ENCODE data around the gene APBA3. TPM values are rescaled to one million over a fixed set of nuclear protein-coding genes. Genes with fewer than 3 reads are reported as not detected.
A peak's percentile ranks its signal among the peaks of the same experiment; 100 is the strongest.

APBA3 gene
- total RNA-seq, 4 donors from 2014 or later, result 12.9 to 26.5 (median 22.7) TPM

GRCh38 chr19:3725121-3725520 lies 36.4 kb downstream of the APBA3 start:
- WGBS, 2 donors, result 47% methylated on average over 3 of the region's 3 CpGs
- Histone ChIP-seq H3K27me3 (peaks cover 4 to 40% (median 13%) of the 10 kb centered on the region in 4 donors), H3K4me3 (no peak overlapping the region), H3K27ac (no peak overlapping the region), H3K9me3 (no peaks in the 10 kb centered on the region), H3K4me1 (peaks cover 14 to 53% (median 21%) of the 10 kb centered on the region in 3 donors), H3K36me3 (peaks cover 0 to 5% (median 0%) of the 10 kb centered on the region in 3 donors)
- intact Hi-C loops (cut with DNase I), result no loop called here
- TF ChIP-seq CTCF (IDR thresholded peaks at IDR 0.05) (no peak), POLR2A (IDR thresholded peaks at IDR 0.05) (no peak)
- no peak for DNase-seq

GRCh38 chr19:3723883-3724282 lies 37.6 kb downstream of the APBA3 start:
- DNase-seq, result no peak
- intact Hi-C loops (cut with DNase I), result no loop called here
- Histone ChIP-seq H3K36me3 (no peaks in the 10 kb centered on the region), H3K4me3 (no peak overlapping the region), H3K27ac (no peak overlapping the region), H3K27me3 (peaks cover 4 to 52% (median 14%) of the 10 kb centered on the region in 4 donors), H3K9me3 (no peaks in the 10 kb centered on the region), H3K4me1 (peaks cover 17 to 62% (median 21%) of the 10 kb centered on the region in 3 donors)
- 33 to 36% methylated on average over 6 to 8 of the region's 8 CpGs for WGBS, 2 donors
- TF ChIP-seq POLR2A (IDR thresholded peaks at IDR 0.05), result no peak
- TF ChIP-seq CTCF (IDR thresholded peaks at IDR 0.05), result no peak

- WGBS, 2 donors, result 80 to 85% methylated on average over 3 of the region's 5 CpGs
- Histone ChIP-seq H3K4me3 (peak overlapping the region in 1 of 4 donors; percentile 63), H3K27me3 (peaks cover 4 to 57% (median 14%) of the 10 kb centered on the region in 4 donors), H3K9me3 (no peaks in the 10 kb centered on the region), H3K4me1 (peaks cover 21 to 70% (median 23%) of the 10 kb centered on the region in 3 donors), H3K27ac (no peak overlapping the region), H3K36me3 (no peaks in the 10 kb centered on the region)
- intact Hi-C loops (cut with DNase I), result no loop called here
- TF ChIP-seq CTCF (IDR thresholded peaks at IDR 0.05) (no peak), POLR2A (IDR thresholded peaks at IDR 0.05) (no peak)
- no peak for DNase-seq
These were observed 38.4 kb downstream of the APBA3 start for GRCh38 chr19:3723110-3723488.

GRCh38 chr19:3722443-3723109 lies 38.9 kb downstream of the APBA3 start:
- peak overlapping the region; percentile 21 to 57 (median 40) for H3K27ac ChIP-seq
- no peak for DNase-seq
- intact Hi-C loops (cut with DNase I), result no loop called here
- H3K36me3 ChIP-seq, result no peaks in the 10 kb centered on the region
- H3K27me3 ChIP-seq, result peaks cover 4 to 57% (median 14%) of the 10 kb centered on the region in 4 donors
- no peak for TF ChIP-seq POLR2A (IDR thresholded peaks at IDR 0.05)
- TF ChIP-seq CTCF (IDR thresholded peaks at IDR 0.05), result no peak
- H3K4me3 ChIP-seq, result peak overlapping the region; percentile 28 to 63 (median 44)
- WGBS, 2 donors, result 0 to 5% methylated on average over 4 to 10 of the region's 30 CpGs
- H3K9me3 ChIP-seq, result no peaks in the 10 kb centered on the region
- peaks cover 21 to 75% (median 23%) of the 10 kb centered on the region in 3 donors for H3K4me1 ChIP-seq

- TF ChIP-seq CTCF (IDR thresholded peaks at IDR 0.05), result no peak
These were observed 39.5 kb downstream of the APBA3 start for GRCh38 chr19:3721887-3722442.

More at GRCh38 chr19:3721887-3722442, 39.5 kb downstream of the APBA3 start:
- Histone ChIP-seq H3K27ac (peak overlapping the region; percentile 21 to 57 (median 40)), H3K4me3 (peak overlapping the region; percentile 28 to 63 (median 44)), H3K36me3 (no peaks in the 10 kb centered on the region), H3K27me3 (peaks cover 4 to 57% (median 14%) of the 10 kb centered on the region in 4 donors), H3K9me3 (no peaks in the 10 kb centered on the region), H3K4me1 (peaks cover 21 to 77% (median 23%) of the 10 kb centered on the region in 3 donors)
- DNase-seq, result no peak
- 4 to 8% methylated on average over 8 of the region's 26 CpGs for WGBS, 2 donors
- intact Hi-C loops (cut with DNase I), result no loop called here
